NCI-H2081 (cell line): ENCODE data around the gene LMLN.
A peak's percentile ranks its signal among the peaks of the same experiment; 100 is the strongest.
"Not testable (repeated sequence)": the region's sequence is repeated elsewhere in the genome, so short reads cannot be mapped to it uniquely, and the experiment has no call there.

Experiments used
- DNase-seq, 2 experiments: peaks; one replicate each; lab custom pipeline; 2025; lab: John Stamatoyannopoulos, UW

The LMLN gene

GRCh38 chr3:197956626-197956988 is 3.4 kb upstream of the LMLN start:
- DNase-seq: no peak

DNA sequence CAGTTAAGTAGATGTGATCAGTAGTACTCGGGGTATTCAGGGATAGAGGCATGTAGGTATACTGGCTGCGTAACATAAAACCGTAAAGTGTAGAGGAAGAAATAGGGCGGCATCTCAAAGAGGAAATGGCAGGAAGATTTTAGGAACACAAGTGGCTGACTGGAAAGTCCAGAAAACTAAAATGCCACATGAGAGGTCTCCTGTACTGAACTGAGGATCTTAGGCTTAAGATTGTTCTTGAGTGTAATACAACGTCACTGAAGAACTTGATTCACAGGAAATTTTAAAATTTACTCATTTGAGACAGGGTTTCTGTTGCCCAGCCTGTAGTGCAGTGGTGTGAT is 2.3 kb upstream of the LMLN start:
- DNase-seq: no peak

DNA sequence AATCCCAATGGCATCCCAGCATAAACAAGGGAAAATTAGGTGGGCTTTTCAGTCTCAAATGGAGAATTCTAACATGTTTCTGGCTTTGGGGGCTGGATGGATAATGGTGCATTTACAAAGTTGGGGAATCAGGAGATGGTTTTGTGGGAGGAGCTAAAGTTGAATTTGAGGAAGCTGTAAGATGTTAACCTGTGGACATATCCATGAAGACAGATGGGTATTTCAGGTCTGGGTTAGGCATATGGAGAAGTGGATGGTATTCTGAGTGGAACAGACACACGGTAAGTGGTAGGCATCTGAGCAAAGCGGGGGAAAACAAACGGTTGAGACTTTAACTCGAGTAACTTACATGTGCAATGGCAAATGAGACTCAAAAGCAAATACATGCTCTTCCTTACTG is 1.7 kb upstream of the LMLN start:
- no peak for DNase-seq

GRCh38 chr3:197958848-197959247 is 1.2 kb upstream of the LMLN start:
- DNase-seq: not testable (repeated sequence)

DNA sequence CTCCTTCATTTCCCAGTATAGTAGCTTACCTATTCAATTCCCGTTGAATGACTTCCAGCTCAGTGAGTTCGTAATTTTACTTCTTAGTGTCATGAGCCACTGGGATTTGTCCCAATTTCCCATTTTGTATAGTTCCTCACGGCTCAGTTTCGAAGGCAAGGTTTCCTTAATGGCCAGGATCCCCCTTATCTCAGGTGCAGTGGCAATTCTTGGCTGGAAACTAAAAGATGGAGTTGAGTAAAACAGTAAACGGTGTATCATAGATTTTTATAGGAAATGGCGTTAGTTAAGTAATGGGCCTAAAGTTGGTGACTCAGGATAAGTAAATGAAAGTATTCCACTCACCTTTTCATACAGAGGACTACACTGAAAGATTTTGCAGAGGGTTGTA is 522 bp upstream of the LMLN start:
- DNase-seq: no peak

- DNase-seq: no peak
These were observed 921 bp downstream of the LMLN start for GRCh38 chr3:197960694-197961581.

DNA sequence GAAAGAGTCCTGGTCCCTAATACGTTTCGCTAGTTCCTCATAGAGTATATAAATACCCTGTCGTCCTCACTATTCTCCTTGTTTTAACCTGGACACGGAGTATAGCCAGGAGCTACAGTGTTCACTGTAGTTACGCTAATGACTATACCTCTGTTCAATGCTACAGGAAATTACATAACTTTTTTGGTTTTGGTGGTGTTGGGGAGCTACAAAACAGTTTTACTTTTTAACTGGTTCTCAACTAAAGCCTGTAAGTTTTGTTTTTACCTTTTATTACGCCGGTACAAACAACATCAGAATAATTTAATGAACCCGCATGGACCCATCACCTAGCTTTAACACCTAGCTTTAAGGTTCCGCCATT is 1.5 kb downstream of the LMLN start:
- DNase-seq: no peak

DNA sequence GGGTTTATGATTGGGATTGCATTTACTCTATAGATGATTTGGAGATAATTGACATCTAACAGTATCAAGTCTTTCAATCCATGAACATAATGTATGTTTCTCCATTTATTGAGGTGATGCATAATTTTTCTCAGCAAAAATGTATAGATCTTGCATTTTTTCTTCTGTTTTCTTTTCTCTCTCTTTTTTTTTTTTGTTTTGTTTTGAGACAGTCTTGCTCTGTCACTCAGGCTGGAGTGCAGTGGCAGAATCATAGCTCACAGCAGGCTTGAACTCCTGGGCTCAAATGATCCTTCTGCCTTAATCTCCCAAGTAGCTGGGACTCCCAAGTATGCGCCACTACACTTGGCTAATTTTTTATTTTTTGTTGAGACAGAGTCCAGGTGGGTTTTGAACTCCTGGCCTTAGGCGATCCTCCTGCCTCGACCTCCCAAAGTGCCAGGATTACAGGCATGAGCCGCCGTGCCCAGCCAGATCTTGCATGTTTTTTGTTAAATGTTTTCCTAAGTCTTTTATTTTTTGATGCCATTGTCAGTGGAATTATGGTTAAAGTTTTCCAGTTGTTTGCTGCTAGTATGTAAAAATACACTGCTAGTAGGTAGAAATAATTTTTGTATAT is 3.1 kb downstream of the LMLN start:
- no peak for DNase-seq

DNA sequence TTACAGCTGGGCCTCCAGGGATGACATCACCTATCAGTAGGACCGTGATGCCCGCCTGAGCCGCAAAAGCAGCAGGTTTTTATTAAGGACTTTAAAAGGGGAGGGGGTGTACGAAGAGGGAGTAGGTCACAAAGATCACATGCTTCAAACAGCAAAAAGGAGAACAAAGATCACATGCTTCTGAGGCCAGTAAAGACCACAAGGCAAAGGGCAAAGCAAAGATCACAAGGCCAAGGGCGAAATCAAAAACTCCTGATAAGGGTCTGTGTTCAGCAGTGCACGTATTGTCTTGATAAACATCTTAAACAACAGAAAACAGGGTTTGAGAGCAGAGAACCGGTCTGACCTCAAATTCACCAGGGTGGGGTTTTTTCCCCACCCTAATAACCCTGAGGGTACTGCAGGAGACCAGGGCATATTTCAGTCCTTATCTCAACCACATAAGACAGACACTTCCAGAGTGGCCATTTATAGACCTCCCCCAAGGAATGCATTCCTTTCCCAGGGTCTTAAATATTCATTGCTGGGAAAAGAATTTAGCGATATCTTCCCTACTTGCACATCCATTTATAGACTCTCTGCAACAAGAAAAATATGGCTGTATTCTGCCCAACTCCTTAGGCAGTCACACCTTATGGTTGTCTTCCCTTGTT is 7.4 kb downstream of the LMLN start:
- DNase-seq: not testable (repeated sequence)

DNA sequence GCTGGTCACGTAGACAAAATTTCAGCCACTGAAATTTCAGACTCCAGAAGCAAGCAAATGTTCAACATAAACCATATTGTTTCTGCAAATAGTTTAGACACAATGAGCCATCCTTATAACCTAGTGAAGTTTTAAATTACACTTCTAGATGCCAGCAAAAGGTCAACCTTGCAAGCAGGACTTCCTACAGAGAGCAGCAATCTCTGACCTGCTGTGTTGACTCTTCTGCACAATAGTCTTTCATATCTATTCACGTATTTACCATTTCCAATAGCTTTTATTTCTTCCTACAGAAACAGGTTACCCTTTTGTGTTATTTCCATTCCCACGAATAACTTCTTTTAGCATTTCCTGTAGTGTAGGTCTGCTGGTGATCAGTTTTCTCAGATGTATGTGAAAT is 10.6 kb downstream of the LMLN start:
- no peak for DNase-seq

DNA sequence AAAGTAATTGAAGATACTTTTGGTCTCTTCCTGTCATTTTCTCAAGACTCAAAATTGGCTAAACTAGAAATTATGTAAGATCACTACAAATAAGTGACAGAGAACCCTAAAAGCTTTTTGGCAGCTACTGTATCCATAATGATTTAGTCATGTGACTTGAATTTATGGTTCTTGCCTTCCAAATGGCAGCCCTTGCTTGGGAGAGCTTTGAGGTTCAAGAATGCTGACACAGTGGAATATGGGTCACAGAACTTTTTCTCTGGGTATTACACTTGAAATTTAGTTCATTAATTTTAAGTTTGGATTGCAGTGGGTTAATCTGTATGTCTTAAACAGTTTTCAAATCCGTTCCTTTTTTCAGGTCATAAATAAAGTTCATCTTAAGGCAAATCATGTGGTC is 14.0 kb downstream of the LMLN start:
- no peak for DNase-seq

DNA sequence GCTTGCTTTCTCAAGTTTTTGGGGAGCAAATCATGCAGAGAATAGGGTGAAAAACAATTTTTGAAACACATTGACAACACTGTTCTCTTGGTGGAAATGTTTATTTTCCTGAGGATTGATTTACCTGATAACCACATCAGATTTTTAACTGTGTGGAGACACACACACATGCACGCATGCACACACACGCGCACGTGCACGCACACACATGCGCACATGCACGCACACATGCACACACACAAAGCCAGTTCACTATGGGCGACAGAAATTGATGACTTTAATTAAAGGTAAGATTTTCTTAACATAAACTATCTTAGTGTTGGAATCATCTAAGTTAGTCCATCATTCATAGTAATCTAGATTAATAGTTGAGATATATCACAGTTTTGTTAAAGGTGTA is 15.3 kb downstream of the LMLN start:
- DNase-seq: no peak

GRCh38 chr3:197983076-197983475 is 23.1 kb downstream of the LMLN start:
- no peak for DNase-seq

DNA sequence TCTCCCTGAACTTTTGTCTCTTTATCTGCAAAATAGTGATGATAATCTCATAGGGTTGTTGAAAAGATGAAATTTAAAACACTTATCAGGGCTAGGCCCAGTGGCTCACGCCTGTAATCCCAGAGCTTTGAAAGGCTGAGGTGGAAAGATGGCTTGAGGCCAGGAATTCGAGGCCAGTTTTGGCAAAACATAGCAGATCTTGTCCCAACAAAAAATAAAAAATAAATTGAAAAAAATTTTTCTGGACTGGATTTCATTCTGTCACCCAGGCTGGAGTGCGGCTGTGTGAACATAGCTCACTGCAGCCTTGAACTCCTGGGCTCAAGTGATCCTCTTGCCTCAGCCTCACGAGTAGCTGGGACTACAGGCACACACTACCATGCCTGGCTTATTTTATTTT is 29.6 kb downstream of the LMLN start:
- DNase-seq: no peak

GRCh38 chr3:197994736-197995135 is 34.7 kb downstream of the LMLN start:
- DNase-seq: peak in 1 of 2 experiments; percentile 19

DNA sequence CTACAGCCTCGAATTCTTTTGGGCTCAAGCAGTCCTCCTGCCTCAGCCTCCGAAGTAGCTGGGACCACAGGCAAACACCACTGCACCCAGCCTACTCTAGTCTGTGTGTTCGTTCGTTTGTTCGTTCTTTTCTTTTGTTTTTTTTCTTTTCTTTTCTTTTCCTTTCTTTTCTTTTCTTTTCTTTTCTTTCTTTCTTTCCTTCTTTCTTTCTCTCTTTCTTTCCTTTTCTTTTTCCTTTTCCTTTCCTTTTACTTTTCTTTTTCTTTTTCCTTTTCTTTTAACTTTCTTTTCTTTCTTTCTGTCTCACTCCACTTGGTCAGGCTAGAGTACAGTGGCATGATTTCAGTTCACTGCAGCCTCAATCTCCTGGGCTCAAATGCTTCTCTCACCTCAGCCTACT is 36.8 kb downstream of the LMLN start:
- no peak for DNase-seq

DNA sequence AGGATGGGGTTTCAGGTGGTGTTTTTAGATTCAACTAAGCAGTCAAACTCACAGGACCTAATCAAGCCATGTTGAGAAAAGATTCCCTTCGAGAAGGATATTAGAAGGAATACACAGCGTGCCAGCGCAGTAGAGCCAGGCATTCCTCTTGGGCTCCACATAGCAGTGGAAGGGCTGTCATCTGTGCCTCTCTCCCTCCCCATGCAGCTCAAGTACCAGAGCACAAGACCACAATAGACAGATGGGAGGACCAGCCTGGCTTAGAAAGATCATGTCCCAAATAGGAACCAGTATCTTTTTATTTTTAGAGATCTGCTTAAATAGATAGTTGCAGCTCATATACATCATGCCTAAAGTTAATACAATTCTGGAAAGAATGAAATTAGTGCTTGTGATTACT is 37.9 kb downstream of the LMLN start:
- DNase-seq: no peak

GRCh38 chr3:198017090-198017489 is 57.1 kb downstream of the LMLN start:
- no peak for DNase-seq

DNA sequence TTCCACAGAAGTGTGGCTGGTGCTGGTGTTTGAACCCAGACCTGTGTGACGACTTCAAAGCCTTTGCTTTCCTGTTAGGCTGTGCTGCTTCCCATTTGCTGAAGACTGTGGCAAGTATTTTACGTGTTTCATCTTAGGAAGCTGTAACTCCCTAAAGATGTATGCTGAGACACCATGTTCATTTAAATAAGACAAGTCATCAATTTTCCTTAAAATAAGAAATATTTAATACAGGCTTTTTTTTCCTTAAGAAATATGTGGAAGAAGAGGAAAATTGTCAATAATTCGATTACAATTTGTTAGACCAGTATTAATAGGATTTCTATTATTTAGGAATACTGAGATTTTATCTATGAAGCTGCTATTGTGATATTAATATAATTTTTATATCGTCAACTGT is 58.4 kb downstream of the LMLN start:
- DNase-seq: no peak

DNA sequence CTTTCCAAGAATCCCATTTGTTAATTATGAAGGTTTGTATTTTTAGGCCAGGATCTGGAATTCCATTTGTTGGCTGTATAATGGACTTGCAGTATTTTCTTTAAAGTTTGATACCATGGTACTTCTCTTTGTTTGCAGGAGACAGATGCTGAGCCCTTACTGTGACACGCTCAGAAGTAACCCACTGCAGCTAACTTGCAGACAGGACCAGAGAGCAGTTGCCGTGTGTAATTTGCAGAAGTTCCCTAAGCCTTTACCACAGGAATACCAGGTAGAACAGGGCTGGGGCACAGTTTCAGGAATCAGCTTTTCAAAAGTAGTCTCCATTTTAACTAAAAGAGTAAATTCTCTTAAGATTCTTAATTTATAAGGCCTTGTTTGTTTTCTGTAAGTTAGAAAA is 59.1 kb downstream of the LMLN start:
- DNase-seq: no peak

DNA sequence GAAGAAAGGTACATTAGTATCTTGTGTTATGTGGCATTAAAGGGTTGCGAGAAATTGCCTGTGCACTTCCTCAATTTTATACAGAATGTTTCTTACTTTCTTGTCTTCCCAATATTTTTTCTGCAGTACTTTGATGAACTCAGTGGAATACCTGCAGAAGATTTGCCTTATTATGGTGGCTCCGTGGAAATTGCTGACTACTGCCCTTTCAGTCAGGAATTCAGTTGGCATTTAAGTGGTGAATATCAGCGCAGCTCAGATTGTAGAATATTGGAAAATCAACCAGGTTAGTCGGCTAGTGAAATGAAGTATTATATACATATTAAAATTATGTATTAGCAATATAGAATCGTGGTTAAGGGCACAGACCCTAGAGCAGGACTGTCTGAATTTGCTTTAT is 61.3 kb downstream of the LMLN start:
- DNase-seq: no peak

DNA sequence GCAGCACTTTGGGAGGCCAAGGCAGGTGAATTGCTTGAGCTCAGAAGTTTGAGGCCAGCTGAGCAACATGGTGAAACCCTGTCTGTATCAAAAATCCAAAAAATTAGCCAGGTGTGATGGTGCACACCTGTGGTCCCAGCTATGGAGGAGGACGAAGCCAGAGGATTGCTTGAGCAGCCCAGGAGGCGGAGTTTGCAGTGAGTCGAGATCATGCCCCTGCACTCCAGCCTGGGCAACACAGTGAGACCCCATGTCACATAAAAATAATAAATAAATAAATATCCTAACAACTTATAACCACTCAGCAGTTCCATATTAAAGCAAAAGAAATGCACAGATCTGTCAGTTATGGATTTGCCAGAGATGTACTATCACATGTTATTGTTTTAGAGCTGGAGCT is 62.6 kb downstream of the LMLN start:
- DNase-seq: no peak

DNA sequence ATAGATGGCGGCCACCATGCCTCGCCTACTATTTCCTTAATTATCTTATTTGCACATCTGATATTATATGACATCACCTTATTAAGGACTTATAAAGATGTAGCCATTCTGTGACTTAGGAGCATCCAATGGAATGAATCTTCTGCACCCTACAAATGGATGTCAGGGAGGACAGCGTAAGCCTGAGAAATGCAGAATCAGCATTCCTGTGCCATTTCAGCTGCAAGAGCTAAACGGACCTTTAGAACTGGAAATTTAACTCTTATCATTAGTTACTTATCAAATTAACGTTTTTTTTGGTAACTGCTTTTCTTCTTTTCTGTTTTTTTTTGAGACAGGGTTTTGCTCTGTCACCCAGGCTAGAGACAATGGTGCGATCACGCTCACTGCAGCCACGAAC is 65.6 kb downstream of the LMLN start:
- DNase-seq: no peak

GRCh38 chr3:198026620-198027019 is 66.6 kb downstream of the LMLN start:
- no peak for DNase-seq
